ENCODE results near the gene LBX1.

Gene LBX1

GRCh38 chr10:101221963-101222531 lies 7.2 kb downstream of the LBX1 start:
- H3K36me3 Mint-ChIP-seq (ENCODE audit: low read depth), result no peaks in the 10 kb centered on the region
- peaks cover 33% of the 10 kb centered on the region for H3K4me1 Mint-ChIP-seq
- TF ChIP-seq, protein P1, sequence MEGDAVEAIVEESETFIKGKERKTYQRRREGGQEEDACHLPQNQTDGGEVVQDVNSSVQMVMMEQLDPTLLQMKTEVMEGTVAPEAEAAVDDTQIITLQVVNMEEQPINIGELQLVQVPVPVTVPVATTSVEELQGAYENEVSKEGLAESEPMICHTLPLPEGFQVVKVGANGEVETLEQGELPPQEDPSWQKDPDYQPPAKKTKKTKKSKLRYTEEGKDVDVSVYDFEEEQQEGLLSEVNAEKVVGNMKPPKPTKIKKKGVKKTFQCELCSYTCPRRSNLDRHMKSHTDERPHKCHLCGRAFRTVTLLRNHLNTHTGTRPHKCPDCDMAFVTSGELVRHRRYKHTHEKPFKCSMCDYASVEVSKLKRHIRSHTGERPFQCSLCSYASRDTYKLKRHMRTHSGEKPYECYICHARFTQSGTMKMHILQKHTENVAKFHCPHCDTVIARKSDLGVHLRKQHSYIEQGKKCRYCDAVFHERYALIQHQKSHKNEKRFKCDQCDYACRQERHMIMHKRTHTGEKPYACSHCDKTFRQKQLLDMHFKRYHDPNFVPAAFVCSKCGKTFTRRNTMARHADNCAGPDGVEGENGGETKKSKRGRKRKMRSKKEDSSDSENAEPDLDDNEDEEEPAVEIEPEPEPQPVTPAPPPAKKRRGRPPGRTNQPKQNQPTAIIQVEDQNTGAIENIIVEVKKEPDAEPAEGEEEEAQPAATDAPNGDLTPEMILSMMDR (IDR thresholded peaks at IDR 0.05; ENCODE audit: unreplicated experiment in 3 of 3), result no peak
- peak overlapping the region; percentile 24 to 31 (median 26) for H3K4me3 Mint-ChIP-seq
- no peaks in the 10 kb centered on the region for H3K9me3 Mint-ChIP-seq
- H3K27ac Mint-ChIP-seq, result peak overlapping the region in 1 of 3 experiments; percentile 57
- peaks cover 97% of the 10 kb centered on the region for H3K27me3 Mint-ChIP-seq (ENCODE audit: low read depth)

- Mint-ChIP-seq H3K27me3 (ENCODE audit: low read depth) (peaks cover 97% of the 10 kb centered on the region), H3K27ac (peak overlapping the region in 1 of 3 experiments; percentile 37), H3K4me3 (peak overlapping the region in 1 of 3 experiments; percentile 26), H3K36me3 (ENCODE audit: low read depth) (no peaks in the 10 kb centered on the region), H3K9me3 (no peaks in the 10 kb centered on the region), H3K4me1 (peaks cover 37% of the 10 kb centered on the region)
- TF ChIP-seq, protein P1 (IDR thresholded peaks at IDR 0.05; ENCODE audit: unreplicated experiment in 3 of 3), result no peak
These were observed 7.7 kb downstream of the LBX1 start for GRCh38 chr10:101221549-101221948.

DNA sequence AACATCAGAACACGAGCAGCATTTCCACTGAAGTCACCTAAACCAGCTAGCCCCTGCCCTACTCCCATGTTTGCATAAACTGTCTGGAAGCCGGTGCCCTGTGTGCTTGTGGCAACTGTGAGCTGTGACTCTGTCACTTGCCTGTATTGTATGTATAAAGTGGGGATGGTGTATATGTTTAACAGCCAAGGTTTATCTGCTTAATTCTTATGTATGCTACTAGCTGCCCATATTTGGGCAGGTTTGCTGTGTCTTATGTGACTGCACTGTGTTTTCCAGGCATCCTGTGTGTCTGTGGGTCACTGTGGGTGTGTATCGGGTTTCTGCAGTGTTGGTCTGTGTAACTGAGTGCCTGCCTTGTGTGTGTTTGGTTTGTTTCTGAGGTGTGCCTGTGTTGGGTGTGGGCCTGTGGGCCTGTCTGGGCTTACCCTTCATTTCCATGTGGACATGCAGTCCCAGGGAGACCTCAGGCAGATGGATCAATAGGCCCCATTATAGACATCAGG lies 9.3 kb downstream of the LBX1 start:
- Mint-ChIP-seq H3K4me1 (peaks cover 32% of the 10 kb centered on the region), H3K27ac (peak overlapping the region in 1 of 3 experiments; percentile 58), H3K4me3 (peak overlapping the region in 1 of 3 experiments; percentile 7), H3K36me3 (ENCODE audit: low read depth) (no peaks in the 10 kb centered on the region), H3K9me3 (no peaks in the 10 kb centered on the region), H3K27me3 (ENCODE audit: low read depth) (peaks cover 97% of the 10 kb centered on the region)
- TF ChIP-seq, protein P1 (IDR thresholded peaks at IDR 0.05; ENCODE audit: unreplicated experiment in 3 of 3), result no peak

GRCh38 chr10:101219139-101219945 lies 9.9 kb downstream of the LBX1 start:
- Mint-ChIP-seq H3K4me1 (peaks cover 35% of the 10 kb centered on the region), H3K4me3 (peak overlapping the region in 1 of 3 experiments; percentile 7), H3K27ac (peak overlapping the region in 1 of 3 experiments; percentile 58), H3K36me3 (ENCODE audit: low read depth) (no peaks in the 10 kb centered on the region), H3K27me3 (ENCODE audit: low read depth) (peaks cover 100% of the 10 kb centered on the region), H3K9me3 (no peaks in the 10 kb centered on the region)
- TF ChIP-seq, protein P1 (IDR thresholded peaks at IDR 0.05; ENCODE audit: unreplicated experiment in 3 of 3), result no peak

- Mint-ChIP-seq H3K27me3 (ENCODE audit: low read depth) (peaks cover 100% of the 10 kb centered on the region), H3K4me3 (peak overlapping the region in 2 of 3 experiments; percentile 33 to 70), H3K4me1 (peaks cover 32% of the 10 kb centered on the region), H3K9me3 (no peaks in the 10 kb centered on the region), H3K36me3 (ENCODE audit: low read depth) (no peaks in the 10 kb centered on the region), H3K27ac (peak overlapping the region in 1 of 3 experiments; percentile 40)
- TF ChIP-seq, protein P1 (IDR thresholded peaks at IDR 0.05; ENCODE audit: unreplicated experiment in 3 of 3), result no peak
These were observed 10.7 kb downstream of the LBX1 start for GRCh38 chr10:101218351-101219138.

All from nephron (organoid).